Measurements from ENCODE around the gene DSTN. TPM values are rescaled to one million over a fixed set of nuclear protein-coding genes. Genes with fewer than 3 reads are reported as not detected.

Gene DSTN
- total RNA-seq, 1 donor from 2014 or later = 233 TPM

DNA sequence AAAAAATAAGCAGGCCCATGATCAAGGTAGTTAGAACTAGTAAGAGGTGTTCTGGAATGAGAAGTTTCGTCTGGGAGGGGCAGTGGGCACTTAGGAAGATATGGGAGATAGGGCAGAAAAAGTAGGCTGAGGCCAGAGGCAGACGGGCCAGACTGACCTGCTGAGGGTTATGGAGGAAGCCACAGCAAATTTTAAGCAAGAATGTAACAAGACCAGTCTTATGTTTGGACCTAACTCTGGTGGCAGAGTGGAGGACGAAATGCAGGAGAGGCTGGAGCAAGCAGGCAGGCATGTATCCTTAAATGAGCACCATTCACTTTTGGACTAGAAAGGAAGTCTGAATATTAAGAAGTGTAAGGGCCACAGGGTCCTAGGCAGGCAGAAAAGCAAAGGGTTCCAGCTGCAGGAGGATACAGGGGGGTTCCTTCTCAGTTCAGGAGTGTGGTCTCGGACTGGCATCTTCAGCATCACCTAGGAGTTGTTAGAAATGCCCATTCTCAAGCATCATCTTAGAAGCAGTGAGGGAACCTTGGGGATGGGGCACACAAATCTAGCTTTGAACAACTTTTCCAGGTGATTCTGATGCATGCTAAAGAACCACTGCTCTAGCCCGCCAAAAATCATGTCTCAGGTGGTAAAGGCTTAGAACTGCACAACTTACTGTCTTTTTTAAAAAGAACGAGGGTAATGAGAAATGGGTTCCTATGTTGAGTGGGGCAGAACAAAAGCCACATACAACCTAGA, 1.7 kb upstream of the DSTN start:
- TF ChIP-seq, protein P1, sequence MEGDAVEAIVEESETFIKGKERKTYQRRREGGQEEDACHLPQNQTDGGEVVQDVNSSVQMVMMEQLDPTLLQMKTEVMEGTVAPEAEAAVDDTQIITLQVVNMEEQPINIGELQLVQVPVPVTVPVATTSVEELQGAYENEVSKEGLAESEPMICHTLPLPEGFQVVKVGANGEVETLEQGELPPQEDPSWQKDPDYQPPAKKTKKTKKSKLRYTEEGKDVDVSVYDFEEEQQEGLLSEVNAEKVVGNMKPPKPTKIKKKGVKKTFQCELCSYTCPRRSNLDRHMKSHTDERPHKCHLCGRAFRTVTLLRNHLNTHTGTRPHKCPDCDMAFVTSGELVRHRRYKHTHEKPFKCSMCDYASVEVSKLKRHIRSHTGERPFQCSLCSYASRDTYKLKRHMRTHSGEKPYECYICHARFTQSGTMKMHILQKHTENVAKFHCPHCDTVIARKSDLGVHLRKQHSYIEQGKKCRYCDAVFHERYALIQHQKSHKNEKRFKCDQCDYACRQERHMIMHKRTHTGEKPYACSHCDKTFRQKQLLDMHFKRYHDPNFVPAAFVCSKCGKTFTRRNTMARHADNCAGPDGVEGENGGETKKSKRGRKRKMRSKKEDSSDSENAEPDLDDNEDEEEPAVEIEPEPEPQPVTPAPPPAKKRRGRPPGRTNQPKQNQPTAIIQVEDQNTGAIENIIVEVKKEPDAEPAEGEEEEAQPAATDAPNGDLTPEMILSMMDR (IDR thresholded peaks at IDR 0.05; ENCODE audit: partially characterized antibody, unreplicated experiment) = no peak
- Mint-ChIP-seq H3K27me3 (ENCODE audit: unreplicated experiment) (peaks cover 7% of the 10 kb centered on the region), H3K27ac (ENCODE audit: unreplicated experiment) (no peak overlapping the region), H3K36me3 (ENCODE audit: unreplicated experiment) (no peaks in the 10 kb centered on the region), H3K9me3 (ENCODE audit: unreplicated experiment) (peaks cover 8% of the 10 kb centered on the region), H3K4me1 (ENCODE audit: low read depth, unreplicated experiment) (peaks cover 14% of the 10 kb centered on the region), H3K4me3 (ENCODE audit: unreplicated experiment) (peak overlapping the region; percentile 88)
- no peak for DNase-seq

DNA sequence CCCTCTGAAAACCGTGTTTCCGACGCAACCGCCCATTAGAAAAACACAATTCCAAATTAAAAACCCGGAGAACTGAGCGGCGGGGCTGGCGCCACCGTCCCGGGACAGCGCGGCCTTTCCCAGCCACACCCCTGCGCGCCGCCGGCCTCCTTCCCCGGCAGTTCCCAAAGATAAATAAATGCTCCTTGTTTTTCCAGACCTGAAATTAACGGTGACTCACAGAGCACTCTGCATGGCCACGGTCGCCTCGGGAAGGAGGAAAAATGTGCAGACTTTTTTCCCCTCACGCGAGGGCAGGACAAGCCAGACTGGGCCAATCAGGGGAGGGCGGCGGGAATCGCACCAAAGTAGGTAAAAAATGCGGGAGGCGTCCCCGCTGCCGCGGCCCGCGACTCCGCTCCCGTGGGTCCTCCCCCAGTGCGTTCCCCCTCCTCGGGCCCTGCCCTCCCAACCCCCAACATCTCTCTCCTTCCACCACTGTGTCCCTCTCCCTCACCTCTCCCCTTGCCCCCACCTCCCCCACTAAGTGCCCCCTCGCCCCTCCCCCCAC, 828 bp upstream of the DSTN start:
- H3K4me1 Mint-ChIP-seq (ENCODE audit: low read depth, unreplicated experiment) = peaks cover 19% of the 10 kb centered on the region
- no peak overlapping the region for H3K27ac Mint-ChIP-seq (ENCODE audit: unreplicated experiment)

DNA sequence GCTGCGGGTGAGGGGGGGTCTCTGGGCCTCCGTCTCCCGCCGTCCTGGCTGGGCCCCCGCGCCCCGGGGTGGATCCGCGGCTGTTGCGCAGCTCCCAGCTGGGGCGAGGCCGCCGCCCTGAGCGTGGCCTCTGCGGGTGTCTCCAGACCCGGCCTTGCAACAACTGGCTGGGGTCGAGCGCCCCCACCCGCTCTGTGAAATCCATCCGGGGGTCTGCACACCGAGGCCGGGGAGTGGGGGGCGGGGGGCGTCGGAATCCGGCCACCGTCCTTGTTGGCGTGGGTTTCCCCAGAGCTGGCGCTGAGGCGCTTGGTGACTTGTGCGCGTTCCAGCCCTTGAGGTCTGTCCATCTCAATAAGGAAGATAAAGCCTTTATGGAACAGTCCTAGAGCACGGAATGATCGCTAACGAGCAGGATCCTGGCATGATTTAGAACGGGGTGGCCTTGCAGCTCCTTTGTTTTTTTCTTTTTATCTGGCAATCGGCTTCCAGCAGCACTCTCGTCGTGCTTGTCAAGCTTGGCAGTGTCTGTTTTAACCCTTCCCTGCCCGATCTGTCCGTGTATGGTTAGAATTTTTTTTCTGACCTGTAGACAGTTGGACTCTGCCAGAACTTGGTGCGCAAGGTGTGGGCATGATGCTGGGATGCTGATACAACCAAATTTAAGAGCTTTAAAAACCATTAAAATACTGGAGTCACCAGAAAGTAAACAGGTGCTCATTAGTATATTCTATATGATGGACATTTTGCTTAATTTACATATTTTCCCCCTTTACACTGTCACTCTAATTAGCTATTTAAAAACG, 675 bp downstream of the DSTN start:
- TF ChIP-seq, protein P1 (IDR thresholded peaks at IDR 0.05; ENCODE audit: partially characterized antibody, unreplicated experiment) = no peak
- Mint-ChIP-seq H3K4me3 (ENCODE audit: unreplicated experiment) (peak overlapping the region; percentile 97), H3K9me3 (ENCODE audit: unreplicated experiment) (peaks cover 8% of the 10 kb centered on the region), H3K36me3 (ENCODE audit: unreplicated experiment) (no peaks in the 10 kb centered on the region), H3K27ac (ENCODE audit: unreplicated experiment) (peak overlapping the region; percentile 89), H3K4me1 (ENCODE audit: low read depth, unreplicated experiment) (peaks cover 25% of the 10 kb centered on the region), H3K27me3 (ENCODE audit: unreplicated experiment) (peaks cover 7% of the 10 kb centered on the region)
- DNase-seq = peak; percentile 70

More for the DNA sequence above, 828 bp upstream of the DSTN start:
- H3K36me3 Mint-ChIP-seq (ENCODE audit: unreplicated experiment) = no peaks in the 10 kb centered on the region
- peaks cover 8% of the 10 kb centered on the region for H3K9me3 Mint-ChIP-seq (ENCODE audit: unreplicated experiment)
- peak; percentile 55 for DNase-seq
- peak overlapping the region; percentile 88 for H3K4me3 Mint-ChIP-seq (ENCODE audit: unreplicated experiment)
- peaks cover 7% of the 10 kb centered on the region for H3K27me3 Mint-ChIP-seq (ENCODE audit: unreplicated experiment)
- TF ChIP-seq, protein P1 (IDR thresholded peaks at IDR 0.05; ENCODE audit: partially characterized antibody, unreplicated experiment) = no peak

DNA sequence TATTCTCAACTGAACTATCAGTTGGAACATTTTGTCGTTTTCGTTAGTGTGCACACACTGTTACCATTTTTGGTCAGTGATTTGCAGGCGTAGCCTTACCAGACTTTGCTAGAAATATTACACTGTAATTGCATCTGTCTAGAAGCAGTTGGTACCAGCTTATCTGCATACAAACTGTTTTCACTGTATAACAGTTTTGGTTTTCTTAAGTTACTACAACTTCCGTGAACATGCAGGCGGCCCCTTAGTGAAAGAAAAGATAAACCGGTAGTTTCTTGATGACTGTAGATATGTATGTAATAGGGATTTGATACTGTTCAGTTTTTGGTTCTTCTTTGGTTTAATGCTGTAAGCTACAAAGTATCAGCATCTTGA, 1.3 kb downstream of the DSTN start:
- peaks cover 29% of the 10 kb centered on the region for H3K4me1 Mint-ChIP-seq (ENCODE audit: low read depth, unreplicated experiment)
- H3K27me3 Mint-ChIP-seq (ENCODE audit: unreplicated experiment) = peaks cover 7% of the 10 kb centered on the region
- DNase-seq = no peak
- peak overlapping the region; percentile 97 for H3K4me3 Mint-ChIP-seq (ENCODE audit: unreplicated experiment)
- H3K27ac Mint-ChIP-seq (ENCODE audit: unreplicated experiment) = peak overlapping the region; percentile 89
- no peaks in the 10 kb centered on the region for H3K36me3 Mint-ChIP-seq (ENCODE audit: unreplicated experiment)
- peaks cover 8% of the 10 kb centered on the region for H3K9me3 Mint-ChIP-seq (ENCODE audit: unreplicated experiment)
- TF ChIP-seq, protein P1 (IDR thresholded peaks at IDR 0.05; ENCODE audit: partially characterized antibody, unreplicated experiment) = no peak

Measured in glutamatergic neuron (in vitro differentiated cells).